Neural cell (in vitro differentiated cells): ENCODE measurements around the gene ATP11B. TPM values are rescaled to one million over a fixed set of nuclear protein-coding genes. Genes with fewer than 3 reads are reported as not detected.

Experiments used
- H2AFZ ChIP-seq: fragments of 200-600, 300-800 bp; sonication (generic), shearing (Covaris generic); 2 replicates; pipeline ENCODE4 v1.6.0; 2014; ENCODE audit warnings: low read depth, mild to moderate bottlenecking, antibody characterized with exemption, low read length, moderate library complexity
- H3F3A ChIP-seq: fragments of 200-600 bp; shearing (Covaris generic); 2 replicates; pipeline ENCODE4 v1.6.1; 2016; ENCODE audit warnings: mild to moderate bottlenecking, moderate library complexity, mixed read lengths, antibody characterized with exemption, low read length; ENCODE audit not compliant: insufficient read depth, poor library complexity, severe bottlenecking
- H3K27ac ChIP-seq: fragments of 200-600, 300-800 bp; sonication (generic), shearing (Covaris generic); 2 replicates; pipeline ENCODE4 v1.5.1; 2014; ENCODE audit warnings: mild to moderate bottlenecking, low read length, moderate library complexity
- H3K27me3 ChIP-seq: fragments of 300-800, 200-600 bp; sonication (generic), shearing (Covaris generic); 2 replicates; pipeline ENCODE4 v1.6.0; 2014; ENCODE audit warnings: mild to moderate bottlenecking, low read depth, low read length, moderate library complexity; ENCODE audit not compliant: insufficient read depth
- H3K36me3 ChIP-seq: fragments of 300-800, 200-600 bp; sonication (generic), shearing (Covaris generic); 2 replicates; pipeline ENCODE4 v1.5.1; 2014; ENCODE audit warnings: mild to moderate bottlenecking, antibody characterized with exemption, low read length, moderate library complexity; ENCODE audit not compliant: insufficient read depth
- H3K4me2 ChIP-seq: fragments of 300-800, 200-600 bp; sonication (generic), shearing (Covaris generic); 2 replicates; pipeline ENCODE4 v1.6.0; 2014; ENCODE audit warnings: mild to moderate bottlenecking, low read length
- H3K4me3 ChIP-seq: fragments of 300-800, 200-600 bp; sonication (generic), shearing (Covaris generic); 2 replicates; pipeline ENCODE4 v1.5.1; 2014; ENCODE audit warnings: mild to moderate bottlenecking, low read length, moderate library complexity
- H3K79me2 ChIP-seq: fragments of 200-600 bp; shearing (Covaris generic); replicated peaks from 2 replicates; pipeline ENCODE4 v1.6.0; 2014; ENCODE audit warnings: mild to moderate bottlenecking, low read length, moderate library complexity; ENCODE audit not compliant: insufficient read depth
- H3K9ac ChIP-seq: fragments of 300-800, 200-600 bp; sonication (generic), shearing (Covaris generic); 2 replicates; pipeline ENCODE4 v1.6.1; 2016; ENCODE audit warnings: mild to moderate bottlenecking, low read length, mixed read lengths
- H3K9me2 ChIP-seq: fragments of 200-600 bp; shearing (Covaris generic); 2 replicates; pipeline ENCODE4 v1.6.1; 2016; ENCODE audit warnings: mild to moderate bottlenecking, low read length, mixed read lengths; ENCODE audit not compliant: insufficient read depth
- H3K9me3 ChIP-seq: fragments of 200-600, 300-800 bp; sonication (generic), shearing (Covaris generic); 2 replicates; pipeline ENCODE4 v1.6.1; 2016; ENCODE audit warnings: mild to moderate bottlenecking, mixed run types, low read length, moderate library complexity, mixed read lengths
- H4K20me1 ChIP-seq: fragments of 200-600 bp; shearing (Covaris generic); 2 replicates; pipeline ENCODE4 v1.6.1; 2016; ENCODE audit warnings: mild to moderate bottlenecking, mixed run types; ENCODE audit not compliant: insufficient read depth
- CTCF ChIP-seq: fragments of 450-650 bp; IDR thresholded peaks from 2 replicates; pipeline ENCODE4 v1.5.1; 2014; ENCODE audit warnings: antibody characterized with exemption, mild to moderate bottlenecking, moderate library complexity; ENCODE audit not compliant: poor library complexity, severe bottlenecking
- EP300 ChIP-seq: fragments of 450-650 bp; conservative IDR thresholded peaks from 2 replicates; pipeline ENCODE4 v1.6.1; 2014; ENCODE audit warnings: antibody characterized with exemption, mild to moderate bottlenecking, moderate library complexity; ENCODE audit not compliant: poor library complexity, severe bottlenecking
- EZH2 ChIP-seq: fragments of 200-600, 300-800 bp; shearing (Covaris generic), sonication (generic); IDR thresholded peaks from 2 replicates; pipeline ENCODE4 v1.6.1; 2014; ENCODE audit warnings: antibody characterized with exemption, low read length, borderline replicate concordance, mild to moderate bottlenecking; ENCODE audit not compliant: insufficient read depth, poor library complexity, severe bottlenecking
- MXI1 ChIP-seq: fragments of 450-650 bp; conservative IDR thresholded peaks from 2 replicates; pipeline ENCODE4 v1.6.1; 2014; ENCODE audit warnings: antibody characterized with exemption, mild to moderate bottlenecking; ENCODE audit not compliant: poor library complexity, severe bottlenecking
- POLR2AphosphoS5 ChIP-seq: IDR thresholded peaks from 2 replicates; pipeline ENCODE4 v1.6.1; 2012
- RAD21 ChIP-seq: fragments of 450-650 bp; conservative IDR thresholded peaks from 2 replicates; pipeline ENCODE4 v1.6.1; 2014; ENCODE audit warnings: antibody characterized with exemption, mild to moderate bottlenecking, moderate library complexity
- REST ChIP-seq: IDR thresholded peaks from 2 replicates; pipeline ENCODE4 v1.6.1; 2012; ENCODE audit warnings: borderline replicate concordance
- SMC3 ChIP-seq: fragments of 450-650 bp; conservative IDR thresholded peaks from 2 replicates; pipeline ENCODE4 v1.6.1; 2014; ENCODE audit warnings: antibody characterized with exemption, mild to moderate bottlenecking, moderate library complexity; ENCODE audit not compliant: poor library complexity
- TAF1 ChIP-seq: IDR thresholded peaks from 2 replicates; pipeline ENCODE4 v1.6.1; 2012; ENCODE audit warnings: low read depth
- polyA plus RNA-seq: library from polyadenylated mRNA; depleted of rRNA; stranded (reverse); fragments of >200 nt; gene quantifications from 2 replicates; pipeline ENCODE4 v1.2.3, GENCODE V29; 2014

Gene ATP11B
- polyA plus RNA-seq, 1 donor from 2014 or later: 31.2 TPM

GRCh38 chr3:182965861-182966366 is 172.6 kb downstream of the ATP11B start:
- no peaks in the 10 kb centered on the region for H3K27me3 ChIP-seq
- no peaks in the 10 kb centered on the region for H3K9me3 ChIP-seq
- H3K9ac ChIP-seq: no peak overlapping the region
- H3K27ac ChIP-seq: no peak overlapping the region
- TF ChIP-seq EZH2 (no peak), EP300 (no peak)
- H3K4me3 ChIP-seq: no peak overlapping the region
- H4K20me1 ChIP-seq: no peaks in the 10 kb centered on the region
- H3K79me2 ChIP-seq: peaks cover 36% of the 10 kb centered on the region
- H3K9me2 ChIP-seq: no peaks in the 10 kb centered on the region
- peaks cover under 1% of the 10 kb centered on the region for H3K36me3 ChIP-seq
- H3K4me2 ChIP-seq: no peak overlapping the region
- H2AFZ ChIP-seq: no peak overlapping the region
- H3F3A ChIP-seq: no peaks in the 10 kb centered on the region

- Histone ChIP-seq H3K9me2 (no peaks in the 10 kb centered on the region), H3K4me2 (no peak overlapping the region), H3K79me2 (peaks cover 48% of the 10 kb centered on the region), H3K9ac (no peak overlapping the region), H3K9me3 (no peaks in the 10 kb centered on the region), H3K4me3 (no peak overlapping the region), H3K36me3 (no peaks in the 10 kb centered on the region), H2AFZ (no peak overlapping the region), H3F3A (no peaks in the 10 kb centered on the region), H3K27me3 (no peaks in the 10 kb centered on the region), H4K20me1 (no peaks in the 10 kb centered on the region), H3K27ac (no peak overlapping the region)
- TF ChIP-seq TAF1: no peak
- no peak for TF ChIP-seq CTCF
- no peak for TF ChIP-seq EZH2
- no peak for TF ChIP-seq REST
- TF ChIP-seq SMC3: no peak
- TF ChIP-seq EP300: no peak
- no peak for TF ChIP-seq RAD21
- no peak for TF ChIP-seq MXI1
- no peak for TF ChIP-seq POLR2AphosphoS5
Observed at GRCh38 chr3:182967218-182968204, 174.2 kb downstream of the ATP11B start.
